ENCODE measurements around the gene SBK3. TPM values are rescaled to one million over a fixed set of nuclear protein-coding genes. Genes with fewer than 3 reads are reported as not detected.

Gene SBK3
- total and polyA plus RNA-seq, 8 donors = 0.20 to 6.2 (median 0.56) TPM; not detected in 3

DNA sequence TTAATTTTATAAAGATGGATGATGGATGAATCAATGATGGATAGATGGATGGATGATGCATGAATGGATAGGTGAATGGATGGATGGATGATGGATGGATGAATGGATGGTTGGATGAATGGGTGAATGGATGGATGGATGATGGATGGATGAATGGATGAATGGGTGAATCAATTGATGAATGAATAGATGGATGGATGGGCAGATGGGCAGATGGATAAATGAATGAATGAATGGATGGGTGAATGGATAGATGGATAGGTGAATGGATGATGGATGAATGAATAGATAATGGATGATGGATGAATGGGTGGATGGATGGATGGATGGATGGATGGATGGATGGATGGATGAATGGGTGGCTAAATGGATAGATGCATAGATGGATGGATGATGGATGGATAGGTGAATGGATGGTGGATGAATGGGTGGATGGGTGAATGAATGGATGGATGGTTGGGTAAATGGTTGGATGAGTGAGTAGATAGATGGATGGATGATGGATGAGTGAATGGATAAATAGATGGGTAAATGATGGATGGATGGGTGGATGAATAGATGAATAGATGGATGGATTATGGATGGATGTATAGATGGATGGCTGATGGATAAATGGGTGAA, 22.5 kb upstream of the SBK3 start:
- Histone ChIP-seq H3K4me1 (peaks cover 4 to 20% (median 10%) of the 10 kb centered on the region in 4 donors), H3K4me3 (no peak overlapping the region), H3K36me3 (no peaks in the 10 kb centered on the region), H3K9me3 (no peaks in the 10 kb centered on the region), H3K27ac (no peak overlapping the region), H3K27me3 (peaks cover 0 to 15% (median 3%) of the 10 kb centered on the region in 3 donors)
- TF ChIP-seq EP300 (IDR thresholded peaks at IDR 0.05) (no peak), POLR2A (IDR thresholded peaks at IDR 0.05) (no peak), POLR2AphosphoS5 (IDR thresholded peaks at IDR 0.05) (no peak)
- TF ChIP-seq, protein P1, sequence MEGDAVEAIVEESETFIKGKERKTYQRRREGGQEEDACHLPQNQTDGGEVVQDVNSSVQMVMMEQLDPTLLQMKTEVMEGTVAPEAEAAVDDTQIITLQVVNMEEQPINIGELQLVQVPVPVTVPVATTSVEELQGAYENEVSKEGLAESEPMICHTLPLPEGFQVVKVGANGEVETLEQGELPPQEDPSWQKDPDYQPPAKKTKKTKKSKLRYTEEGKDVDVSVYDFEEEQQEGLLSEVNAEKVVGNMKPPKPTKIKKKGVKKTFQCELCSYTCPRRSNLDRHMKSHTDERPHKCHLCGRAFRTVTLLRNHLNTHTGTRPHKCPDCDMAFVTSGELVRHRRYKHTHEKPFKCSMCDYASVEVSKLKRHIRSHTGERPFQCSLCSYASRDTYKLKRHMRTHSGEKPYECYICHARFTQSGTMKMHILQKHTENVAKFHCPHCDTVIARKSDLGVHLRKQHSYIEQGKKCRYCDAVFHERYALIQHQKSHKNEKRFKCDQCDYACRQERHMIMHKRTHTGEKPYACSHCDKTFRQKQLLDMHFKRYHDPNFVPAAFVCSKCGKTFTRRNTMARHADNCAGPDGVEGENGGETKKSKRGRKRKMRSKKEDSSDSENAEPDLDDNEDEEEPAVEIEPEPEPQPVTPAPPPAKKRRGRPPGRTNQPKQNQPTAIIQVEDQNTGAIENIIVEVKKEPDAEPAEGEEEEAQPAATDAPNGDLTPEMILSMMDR (IDR thresholded peaks at IDR 0.05) = no peak
- intact Hi-C loops (cut with DNase I; ENCODE audit: low total_unique reads) = no loop called here
- DNase-seq = no peak

DNA sequence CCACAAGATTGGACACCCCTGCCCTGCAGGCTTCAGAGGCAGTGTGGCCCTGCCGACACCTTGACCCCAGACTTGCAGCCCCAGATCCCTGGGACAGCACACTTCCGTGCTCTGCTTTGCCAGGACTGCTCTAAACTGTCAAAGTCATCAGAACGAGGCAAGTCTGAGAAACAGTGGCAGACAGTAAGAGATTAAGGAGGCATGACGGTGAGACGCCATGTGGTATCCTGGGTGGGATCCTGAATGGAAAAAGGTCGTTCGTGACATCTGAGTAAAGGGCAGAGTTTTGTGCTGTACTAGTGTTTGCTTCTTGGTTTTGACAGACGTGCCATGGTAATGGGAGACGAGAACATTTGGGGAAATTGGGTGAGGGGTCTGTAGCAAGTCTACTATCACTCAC, 21.5 kb upstream of the SBK3 start:
- peaks cover 4 to 26% (median 10%) of the 10 kb centered on the region in 4 donors for H3K4me1 ChIP-seq
- H3K36me3 ChIP-seq = no peaks in the 10 kb centered on the region
- whole genome bisulfite sequencing, 5 donors = 43 to 50% (median 49%) methylated on average over 9 of the region's 9 CpGs
- H3K9me3 ChIP-seq = no peaks in the 10 kb centered on the region
- no peak for DNase-seq
- TF ChIP-seq, protein P1 (IDR thresholded peaks at IDR 0.05) = no peak
- TF ChIP-seq EP300 (IDR thresholded peaks at IDR 0.05) = no peak
- TF ChIP-seq POLR2AphosphoS5 (IDR thresholded peaks at IDR 0.05) = no peak
- no peak for TF ChIP-seq POLR2A (IDR thresholded peaks at IDR 0.05)
- H3K4me3 ChIP-seq = no peak overlapping the region
- peak overlapping the region in 2 of 5 donors; percentile 29 to 32 for H3K27ac ChIP-seq
- H3K27me3 ChIP-seq = peaks cover 0 to 15% (median 3%) of the 10 kb centered on the region in 3 donors
- intact Hi-C loops (cut with DNase I; ENCODE audit: low total_unique reads) = no loop called here

DNA sequence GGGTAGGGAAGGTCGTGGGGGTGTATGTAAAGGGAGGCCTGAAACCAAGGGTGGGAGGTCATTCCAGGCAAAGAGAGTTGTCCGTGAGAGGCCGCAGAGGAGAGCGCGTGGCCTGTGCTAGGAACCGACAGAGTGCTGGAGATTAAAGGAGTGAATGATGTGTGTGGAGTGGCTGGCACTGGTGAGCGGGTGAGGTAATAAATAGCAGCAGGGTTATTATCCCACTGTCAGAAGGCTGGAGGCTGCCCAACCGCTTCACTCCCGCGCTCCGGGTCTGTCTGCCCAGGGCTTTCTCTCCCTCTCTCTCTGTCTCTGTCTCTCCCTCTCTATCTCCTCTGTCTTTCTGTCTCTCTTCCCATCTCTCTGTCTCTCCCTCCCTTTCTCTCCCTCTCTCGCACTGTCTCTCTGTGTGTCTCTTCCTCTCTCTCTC, 17.9 kb upstream of the SBK3 start:
- 17 to 38% (median 20%) methylated on average over 12 of the region's 12 CpGs for WGBS, 5 donors
- Histone ChIP-seq H3K27ac (peak overlapping the region; percentile 83 to 97 (median 86)), H3K9me3 (peaks cover 0 to 6% (median 0%) of the 10 kb centered on the region in 4 donors), H3K4me1 (peaks cover 4 to 26% (median 10%) of the 10 kb centered on the region in 4 donors), H3K27me3 (peaks cover 0 to 15% (median 3%) of the 10 kb centered on the region in 3 donors), H3K36me3 (no peaks in the 10 kb centered on the region), H3K4me3 (no peak overlapping the region)
- peak; percentile 87 to 88 for DNase-seq
- TF ChIP-seq POLR2AphosphoS5 (IDR thresholded peaks at IDR 0.05) = peak in 2 of 3 donors; percentile 72 to 76
- peak in 2 of 4 donors; percentile 52 to 71 for TF ChIP-seq POLR2A (IDR thresholded peaks at IDR 0.05)
- TF ChIP-seq, protein P1 (IDR thresholded peaks at IDR 0.05) = no peak
- intact Hi-C loops (cut with DNase I; ENCODE audit: low total_unique reads) = no loop called here

DNA sequence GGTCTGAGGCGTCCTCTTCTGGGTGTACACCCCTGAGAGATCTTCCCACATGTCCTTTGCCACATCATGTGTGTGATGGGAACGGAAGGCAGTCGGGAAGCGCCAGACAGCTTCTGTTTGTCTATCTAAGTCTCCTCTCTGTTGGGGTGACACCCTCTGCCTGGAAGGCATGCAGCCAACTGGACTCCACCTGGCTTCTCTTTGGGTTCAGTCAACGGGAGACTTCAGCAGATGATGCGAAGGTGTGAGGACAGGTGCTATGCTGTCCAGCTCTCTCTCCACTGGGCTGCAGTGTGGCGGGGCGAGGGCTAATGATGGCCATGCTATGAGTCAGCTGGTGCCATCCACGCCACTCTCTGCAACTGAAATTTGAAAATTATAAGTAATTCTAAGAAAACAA, 14.3 kb upstream of the SBK3 start:
- intact Hi-C loops (cut with DNase I; ENCODE audit: low total_unique reads) = no loop called here
- TF ChIP-seq POLR2A (IDR thresholded peaks at IDR 0.05) (no peak), POLR2AphosphoS5 (IDR thresholded peaks at IDR 0.05) (no peak), EP300 (IDR thresholded peaks at IDR 0.05) (no peak)
- TF ChIP-seq, protein P1 (IDR thresholded peaks at IDR 0.05) = no peak
- DNase-seq = no peak
- no peak overlapping the region for H3K27ac ChIP-seq
- peaks cover 0 to 6% (median 0%) of the 10 kb centered on the region in 4 donors for H3K9me3 ChIP-seq
- 73 to 83% (median 82%) methylated on average over 8 to 9 of the region's 9 CpGs for WGBS, 5 donors
- H3K27me3 ChIP-seq = peaks cover 0 to 10% (median 3%) of the 10 kb centered on the region in 3 donors
- peaks cover under 1 to 21% (median 14%) of the 10 kb centered on the region in 4 donors for H3K4me1 ChIP-seq
- H3K4me3 ChIP-seq = no peak overlapping the region
- no peaks in the 10 kb centered on the region for H3K36me3 ChIP-seq

Data from stomach (tissue), 9 donors.